KG1 (cell line): ENCODE data around the gene MARCHF10.
A peak's percentile ranks its signal among the peaks of the same experiment; 100 is the strongest.
"Not testable (repeated sequence)": the region's sequence is repeated elsewhere in the genome, so short reads cannot be mapped to it uniquely, and the experiment has no call there.

Source experiments
- DNase-seq: peaks from one replicate; lab custom pipeline; 2025; lab: John Stamatoyannopoulos, UW

MARCHF10 gene

DNA sequence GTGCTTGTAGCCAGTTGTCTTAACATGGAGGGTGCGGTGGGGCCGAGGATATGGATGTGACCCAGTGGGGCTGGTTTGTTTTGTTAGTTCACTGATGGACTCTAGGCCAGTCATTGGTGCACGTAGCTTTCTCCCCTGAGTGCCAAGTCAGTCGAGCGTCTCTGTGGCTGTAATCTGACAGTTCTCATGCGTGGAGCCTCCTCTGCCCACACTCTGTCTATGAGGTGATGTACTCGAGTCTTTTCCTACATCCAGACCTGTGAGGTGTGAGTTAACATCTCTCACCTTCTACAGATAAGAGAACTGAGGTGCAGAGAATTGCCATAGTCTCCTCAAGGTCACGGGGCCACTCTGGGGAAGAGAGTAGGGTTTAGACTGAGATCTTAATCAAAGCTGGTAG lies 90.2 kb downstream of the MARCHF10 start:
- no peak for DNase-seq

DNA sequence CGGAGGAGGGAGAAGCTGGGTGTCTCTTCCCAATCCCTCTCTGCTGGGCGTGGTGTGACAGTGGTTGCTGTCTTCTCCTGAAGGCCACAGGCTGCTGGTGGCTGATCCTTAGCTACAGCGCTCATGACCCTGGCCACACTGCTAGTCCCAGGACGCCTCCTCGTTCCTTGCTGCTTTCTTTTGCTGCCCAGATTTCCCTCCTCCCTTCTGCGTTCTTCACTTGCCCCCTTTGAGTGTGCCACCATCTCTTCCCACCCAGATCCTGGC lies 90.6 kb downstream of the MARCHF10 start:
- DNase-seq = no peak

DNA sequence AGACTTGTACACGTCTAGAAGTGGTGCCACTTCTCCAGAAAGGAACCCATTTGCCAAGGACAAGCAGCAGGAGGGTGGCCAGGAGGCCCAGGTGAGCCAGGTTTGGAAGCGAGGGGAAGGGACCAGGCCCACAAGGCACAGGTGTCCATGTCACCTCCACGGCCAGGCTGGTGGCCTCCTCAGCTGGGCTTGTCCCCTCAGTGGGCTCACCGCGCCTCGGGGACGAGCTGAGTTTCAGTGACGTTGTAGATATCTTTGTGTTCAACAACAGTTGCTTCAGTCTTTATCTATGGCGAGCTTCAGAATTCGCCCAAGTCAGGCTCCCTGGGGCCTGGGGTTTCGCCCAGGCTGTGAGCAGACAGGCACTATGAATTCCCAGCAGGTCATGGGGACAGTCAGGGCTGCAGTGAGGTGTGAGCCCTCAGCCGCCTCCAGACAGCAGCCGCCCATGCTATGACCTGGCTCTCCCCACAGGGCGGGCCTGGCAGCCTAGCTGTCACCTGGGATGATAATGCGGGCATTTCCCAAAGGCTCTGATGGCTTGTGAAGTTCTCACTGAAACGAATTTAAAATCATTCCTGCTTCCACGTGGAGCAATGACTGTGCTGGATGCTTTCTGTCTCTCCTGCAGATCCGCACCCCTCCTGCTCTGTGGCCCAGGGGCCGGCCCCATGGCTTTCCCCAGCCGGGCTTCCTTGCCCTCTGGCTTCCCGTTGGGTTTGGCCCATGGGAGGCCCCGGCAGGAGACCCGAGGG lies 91.1 kb downstream of the MARCHF10 start:
- DNase-seq = no peak

DNA sequence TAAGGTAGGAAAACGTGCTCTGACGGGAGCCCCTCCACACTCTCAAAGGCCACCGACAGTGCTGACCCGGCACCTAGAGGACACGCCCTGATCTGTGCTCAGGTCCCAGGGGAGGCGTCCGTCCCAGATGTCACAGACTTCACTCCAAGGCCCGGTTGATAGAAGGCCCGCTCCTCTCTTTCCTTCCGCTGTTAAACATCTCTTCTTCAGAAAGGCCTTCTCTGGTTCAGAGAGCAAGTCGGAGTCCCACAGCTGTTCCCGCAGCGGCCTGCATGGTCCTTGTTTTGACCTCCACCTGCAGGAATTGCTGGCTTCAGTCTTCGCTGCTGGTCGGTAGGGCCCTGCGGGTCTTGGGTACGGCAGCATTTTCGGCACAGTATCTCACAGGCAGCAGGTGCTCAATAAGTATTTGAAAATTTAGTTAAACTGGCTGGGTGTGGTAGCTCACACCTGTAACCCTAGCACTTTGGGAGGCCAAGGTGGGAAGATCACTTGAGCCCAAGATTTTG lies 92.2 kb downstream of the MARCHF10 start:
- no peak for DNase-seq

DNA sequence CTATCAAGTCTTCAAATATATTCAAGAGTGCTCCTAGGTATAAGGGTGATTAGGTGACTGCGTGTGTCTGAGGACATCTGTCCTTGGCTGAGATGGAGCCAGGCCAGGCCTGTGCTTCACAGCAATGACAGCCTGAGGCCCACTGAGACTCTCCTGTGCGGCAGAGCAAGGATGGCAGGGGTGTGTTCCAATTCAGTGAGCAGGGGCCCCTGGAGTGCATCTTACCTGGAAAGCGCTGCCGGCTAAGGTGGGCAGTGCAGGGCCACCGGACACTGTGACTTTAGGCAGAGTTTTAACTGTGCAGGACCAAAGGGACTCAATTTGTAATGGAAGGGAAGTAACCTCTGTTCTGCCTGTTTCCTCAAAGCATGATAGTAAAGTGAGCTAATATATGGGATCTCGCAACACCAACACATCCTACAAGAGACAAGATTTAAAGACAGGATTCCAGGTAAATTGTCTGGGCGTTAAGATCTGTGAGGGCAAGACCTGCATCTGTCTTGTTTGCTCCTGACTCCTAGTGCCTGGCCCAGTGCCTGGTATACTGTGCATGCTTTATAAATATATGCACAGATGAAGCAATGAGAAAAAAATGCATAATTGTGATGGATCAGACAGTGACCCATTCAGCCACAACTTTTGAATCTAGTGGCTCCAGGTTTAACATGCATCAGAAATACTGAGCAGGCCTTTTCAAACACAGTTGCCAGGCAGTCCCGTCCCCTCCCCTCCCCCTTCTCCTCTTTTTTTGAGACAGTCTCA lies 93.9 kb downstream of the MARCHF10 start:
- DNase-seq = no peak

DNA sequence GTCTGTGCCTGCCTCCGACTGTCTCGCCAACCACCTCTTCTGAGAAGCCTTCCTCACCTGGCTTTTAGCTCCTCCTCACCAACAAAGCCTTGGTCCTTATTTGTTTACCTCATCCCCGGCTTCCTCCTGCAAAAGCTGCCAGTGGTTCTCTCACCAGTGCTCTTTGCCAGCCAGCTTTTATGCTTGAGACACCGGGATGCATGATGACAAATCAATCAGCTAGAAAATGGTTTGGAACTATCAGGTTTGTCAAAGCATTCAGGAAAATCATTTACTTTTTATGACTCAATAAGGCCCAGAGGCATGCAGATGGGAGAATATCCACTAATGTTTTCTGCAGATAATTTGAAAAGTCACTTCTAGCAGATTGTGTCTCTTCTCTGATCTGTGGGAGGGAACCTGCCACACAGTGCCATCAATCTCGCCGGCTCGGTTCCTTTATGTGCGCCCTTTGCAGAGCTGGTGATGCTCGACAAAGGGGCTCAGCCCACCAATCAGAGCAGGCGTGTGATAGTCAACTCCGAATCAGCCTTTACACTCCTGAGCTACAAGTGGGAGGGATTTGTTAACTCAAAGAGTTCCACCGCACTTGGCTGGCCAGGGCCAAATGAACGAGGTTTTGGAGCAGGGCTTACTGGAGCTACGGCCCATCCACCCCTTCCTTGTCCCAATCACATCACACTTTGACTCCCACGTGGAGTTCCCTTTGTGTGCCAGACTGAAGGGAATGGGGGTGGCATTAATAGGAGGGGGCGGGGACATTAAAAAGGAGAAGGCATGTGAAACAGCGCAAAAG lies 94.8 kb downstream of the MARCHF10 start:
- DNase-seq = no peak

DNA sequence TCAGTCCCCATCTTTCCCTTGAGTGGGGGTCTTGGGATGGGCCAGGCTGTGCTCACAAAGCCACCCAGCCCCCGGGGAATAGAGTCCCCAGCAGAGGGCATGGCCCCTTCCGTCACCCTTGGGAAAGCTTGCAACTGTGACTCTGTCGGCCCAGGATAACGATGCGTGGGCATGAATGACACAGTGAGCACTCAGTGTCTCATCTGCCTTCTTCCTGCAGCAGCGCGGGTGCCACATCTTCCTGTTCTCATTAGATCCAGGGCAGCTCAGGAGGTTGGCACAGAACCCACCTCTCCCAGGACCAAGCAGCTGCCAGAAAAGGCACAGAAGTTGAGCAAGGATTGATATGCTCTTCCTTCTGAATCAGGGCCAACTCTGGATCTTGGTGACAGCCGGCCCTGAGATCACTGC lies 95.9 kb downstream of the MARCHF10 start:
- DNase-seq = no peak

DNA sequence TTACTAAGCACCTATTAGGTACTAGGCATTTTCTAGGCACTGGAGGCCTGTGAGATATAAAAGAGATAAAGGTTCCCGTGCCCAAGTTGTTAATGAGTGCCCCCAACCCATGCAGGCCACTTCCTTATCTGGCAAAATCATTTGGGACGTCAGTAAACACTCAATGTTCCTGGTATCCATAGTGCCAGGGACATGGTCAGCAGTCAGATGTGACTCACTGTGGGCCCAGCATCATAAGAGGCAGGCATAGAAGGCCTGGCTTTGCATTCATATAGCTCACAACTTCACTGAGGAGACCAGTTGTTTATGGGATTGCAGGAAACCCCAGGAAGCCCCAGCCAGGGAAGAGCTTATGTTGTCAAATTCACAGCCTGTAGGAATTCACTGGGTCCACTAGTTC lies 99.5 kb downstream of the MARCHF10 start:
- DNase-seq = no peak

DNA sequence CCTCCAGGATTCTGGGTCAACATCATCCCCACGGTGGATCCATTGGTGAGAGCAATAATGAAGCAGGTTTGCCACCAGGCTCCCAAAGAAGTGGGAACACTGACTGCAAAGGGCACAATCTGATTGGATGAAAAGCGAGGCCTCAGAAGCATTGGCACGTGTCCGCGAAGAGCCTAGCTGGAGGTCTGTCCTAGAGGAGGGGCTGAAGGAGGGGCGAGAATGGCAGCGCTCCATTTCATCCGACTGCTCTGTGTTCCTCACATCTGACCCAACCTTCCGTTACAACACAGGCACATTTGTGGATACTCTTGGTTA lies 100.7 kb downstream of the MARCHF10 start:
- DNase-seq = no peak

DNA sequence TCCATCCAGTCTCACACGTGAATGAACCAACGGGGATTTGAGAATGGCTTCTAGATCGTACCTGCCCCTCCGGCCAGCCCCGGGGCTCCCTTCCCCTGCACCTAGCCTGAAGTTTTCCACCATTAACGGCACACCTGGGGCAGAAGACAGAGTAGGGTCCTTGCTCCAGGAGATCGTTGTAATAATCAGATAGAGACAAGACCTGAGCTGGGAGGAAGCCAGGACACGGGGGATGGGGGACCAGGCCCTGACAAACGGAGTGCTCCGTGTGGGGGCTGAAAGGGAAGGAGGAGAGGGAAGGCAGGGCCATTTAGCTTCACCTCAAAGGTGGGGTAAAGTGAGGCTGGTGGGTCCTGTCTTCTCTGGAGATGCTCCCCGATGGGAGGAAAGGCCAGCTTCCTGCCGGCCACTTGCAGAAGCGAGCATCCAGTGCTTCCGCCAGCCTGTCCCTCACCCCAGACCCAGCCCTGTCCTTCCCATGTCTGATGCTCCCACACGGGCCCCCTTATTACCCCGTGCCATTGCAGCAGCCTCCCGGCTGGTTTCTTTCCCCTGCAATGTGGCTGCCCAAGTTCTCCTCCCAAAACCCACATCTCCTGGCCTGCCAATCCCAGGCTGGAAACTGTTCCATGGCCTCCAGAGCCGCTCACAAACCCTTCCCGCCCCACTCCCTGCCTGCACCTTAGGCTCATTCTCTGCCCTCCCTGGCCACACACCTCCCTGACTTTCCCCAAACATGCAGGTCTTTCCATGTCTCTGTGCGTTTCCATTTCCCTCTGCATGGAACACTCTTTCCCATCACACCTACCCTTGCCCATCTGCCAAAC lies 101.3 kb downstream of the MARCHF10 start:
- DNase-seq = no peak

DNA sequence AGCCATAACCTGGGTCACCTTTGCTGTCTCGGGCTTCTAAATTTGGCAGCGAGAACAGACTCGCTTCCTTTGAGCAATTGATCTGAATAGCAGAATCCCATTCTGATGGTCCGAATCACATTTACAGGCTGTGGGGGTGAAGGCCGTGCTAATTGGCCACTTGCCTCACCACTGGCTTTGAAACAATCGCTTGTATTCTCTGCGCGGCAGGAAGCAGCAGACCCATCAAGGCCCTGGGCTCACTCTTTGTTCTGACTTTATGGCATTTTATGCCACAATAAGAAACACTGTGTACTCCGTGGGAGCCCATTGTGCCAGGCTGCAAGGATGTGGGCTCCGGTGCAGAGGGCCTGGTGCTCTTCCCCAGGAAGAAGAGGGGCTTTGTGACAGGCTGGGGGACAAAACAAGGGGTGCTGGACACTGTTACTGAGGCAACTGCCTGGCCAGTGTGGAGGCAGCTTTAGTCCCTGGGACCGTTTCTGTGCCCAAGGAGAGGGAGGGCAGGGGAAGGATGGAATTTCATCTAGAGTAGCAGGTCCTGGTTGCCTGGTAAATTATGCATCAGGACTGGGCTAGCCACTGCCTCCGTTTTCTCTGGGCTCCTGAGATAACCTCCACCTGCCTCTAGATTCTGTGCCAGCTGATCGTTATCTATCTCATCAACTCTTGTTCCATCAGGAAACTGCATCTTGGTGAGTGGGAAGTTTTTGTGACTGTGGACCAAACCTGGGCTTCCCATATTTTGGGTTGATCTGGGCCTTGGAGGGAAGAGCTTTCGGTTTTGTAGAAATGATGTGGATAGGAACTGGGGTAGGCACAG lies 102.1 kb downstream of the MARCHF10 start:
- no peak for DNase-seq

DNA sequence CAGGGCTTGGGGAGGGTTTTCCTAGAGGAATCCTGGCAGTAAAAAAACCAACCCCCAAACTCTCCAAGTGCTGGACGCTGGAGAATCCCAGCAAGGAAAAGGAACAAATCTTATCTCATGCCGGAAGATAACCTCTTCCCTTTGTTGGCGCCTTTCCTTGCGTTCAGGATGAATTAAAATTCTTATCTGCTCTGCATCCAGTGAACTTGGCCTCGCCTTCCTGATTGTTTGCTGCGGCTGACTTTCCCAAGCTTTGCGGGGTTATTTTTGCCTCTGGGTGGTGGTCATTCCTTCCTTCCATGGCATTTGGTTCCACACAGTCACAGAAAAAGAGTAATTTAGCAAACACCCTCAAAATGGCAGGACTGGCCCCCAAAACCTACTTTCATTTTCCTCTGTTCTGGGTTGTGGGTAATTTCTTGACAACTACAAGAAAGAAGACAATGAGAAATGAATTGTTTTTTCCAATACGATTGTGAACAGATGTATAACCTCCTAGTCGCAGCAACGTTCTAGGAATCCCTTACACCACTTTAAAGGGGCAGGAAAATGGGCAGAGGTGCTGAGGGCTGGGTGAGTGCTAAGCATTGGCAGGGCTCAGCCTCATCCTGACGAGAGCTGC lies 102.8 kb downstream of the MARCHF10 start:
- no peak for DNase-seq

DNA sequence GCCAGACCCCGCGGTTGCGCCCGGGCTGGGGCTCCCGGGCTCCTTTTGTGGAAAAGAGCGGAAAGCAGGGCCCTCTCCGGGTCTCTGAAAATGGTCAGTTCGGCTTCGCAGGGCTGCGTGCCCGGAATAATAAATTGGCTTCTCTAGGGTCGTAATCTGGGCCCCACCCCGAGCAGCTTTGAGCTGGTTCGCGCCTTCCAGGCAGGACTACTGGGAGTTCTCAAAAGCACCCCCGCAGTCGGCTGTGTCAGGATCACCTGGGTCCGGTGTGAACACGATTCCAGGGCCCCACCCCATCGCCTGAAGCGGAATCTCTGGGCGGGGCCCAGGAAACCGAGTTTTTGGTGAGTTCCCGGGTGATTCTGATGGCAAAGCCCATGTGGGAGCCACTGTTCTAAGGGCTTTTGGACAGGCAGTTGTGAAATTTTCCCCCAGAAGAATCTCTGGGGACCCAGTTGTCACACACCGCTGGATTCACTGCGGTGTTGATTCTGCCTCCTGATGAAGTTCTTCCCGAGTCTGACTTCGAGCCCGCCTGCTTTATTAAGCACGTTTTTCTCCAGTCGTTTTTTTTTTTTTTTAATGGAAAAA lies 103.6 kb downstream of the MARCHF10 start:
- DNase-seq = no peak

DNA sequence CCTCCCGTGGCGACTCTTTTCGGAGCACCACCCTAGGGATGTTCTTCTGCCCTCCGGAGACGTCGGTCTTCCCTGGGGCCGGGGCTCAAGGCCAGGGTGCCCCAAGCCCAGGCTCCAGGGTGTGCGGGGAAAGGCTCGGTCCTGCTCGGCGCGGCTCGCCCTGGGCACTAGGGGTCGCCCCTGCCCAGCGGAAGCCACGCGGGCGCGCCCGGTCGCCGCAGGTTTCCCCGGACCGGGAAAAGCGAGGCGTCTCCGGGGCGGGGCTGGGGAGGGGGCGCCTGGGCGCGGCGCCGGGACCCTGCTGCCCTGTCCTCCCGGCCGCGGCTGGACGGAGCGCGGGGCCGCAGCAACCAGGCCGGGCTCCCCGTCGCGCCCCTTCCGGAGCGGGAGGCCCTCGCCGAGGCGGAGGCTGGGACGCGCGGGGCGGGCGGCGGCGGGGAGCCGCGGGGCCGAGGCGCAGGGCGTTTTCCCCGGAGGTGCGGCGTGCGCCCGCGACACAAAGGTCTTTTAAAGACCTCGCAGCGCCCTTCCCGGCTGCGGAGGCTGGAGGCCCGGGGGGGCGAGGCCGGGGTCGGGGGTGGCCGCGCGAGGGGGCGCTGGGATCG lies 104.2 kb downstream of the MARCHF10 start:
- DNase-seq = peak; percentile 33

DNA sequence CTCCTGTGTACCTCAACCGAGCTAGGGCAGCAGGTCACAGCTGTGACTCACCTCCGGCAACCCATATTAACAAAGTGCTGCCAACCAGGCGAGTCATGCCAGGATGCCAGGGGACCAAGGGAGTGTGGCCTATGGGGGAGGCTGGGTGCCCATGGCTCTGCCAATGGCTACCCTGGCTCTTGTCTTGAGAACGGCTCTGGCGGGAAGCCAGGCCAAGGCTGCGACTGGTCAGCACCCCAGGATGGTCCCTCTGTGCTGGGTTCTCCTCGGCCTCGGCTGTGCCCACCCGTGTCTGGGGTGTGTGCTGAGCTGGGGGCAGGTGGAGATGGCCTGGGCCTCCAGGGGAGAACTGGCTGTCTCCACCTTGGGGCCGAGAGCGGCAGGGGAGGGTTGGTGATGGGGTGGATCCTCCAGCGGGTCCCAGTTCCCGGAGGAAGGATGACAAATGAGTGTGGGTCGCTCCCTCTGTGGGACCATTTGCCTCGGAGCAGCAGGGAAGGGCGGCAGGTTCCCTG lies 104.8 kb downstream of the MARCHF10 start:
- no peak for DNase-seq

DNA sequence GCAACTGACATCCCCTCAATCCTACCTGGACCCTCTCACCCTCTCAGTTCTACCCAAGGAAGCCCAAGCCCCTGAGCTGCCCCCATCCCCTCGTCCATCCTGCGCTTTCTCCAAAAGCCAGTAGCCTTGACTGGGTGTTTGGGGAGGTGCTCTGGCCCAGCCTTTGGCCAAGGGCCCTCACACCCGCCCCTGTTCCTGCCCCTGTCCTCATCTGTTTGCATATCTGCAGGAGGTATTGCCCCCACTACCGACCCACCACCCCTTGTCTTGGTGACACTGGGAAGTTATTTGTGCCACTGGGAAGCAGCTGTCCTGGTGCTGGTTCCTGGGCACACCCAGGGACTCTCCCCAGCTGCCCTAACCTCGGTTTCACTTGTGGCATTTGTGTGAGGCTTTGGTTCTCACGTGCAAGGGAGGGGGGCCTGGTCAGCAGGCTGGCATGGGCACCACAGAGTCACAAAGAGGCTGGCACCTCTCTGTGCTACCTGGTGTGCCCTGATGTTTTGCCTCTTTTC lies 105.3 kb downstream of the MARCHF10 start:
- DNase-seq = no peak

DNA sequence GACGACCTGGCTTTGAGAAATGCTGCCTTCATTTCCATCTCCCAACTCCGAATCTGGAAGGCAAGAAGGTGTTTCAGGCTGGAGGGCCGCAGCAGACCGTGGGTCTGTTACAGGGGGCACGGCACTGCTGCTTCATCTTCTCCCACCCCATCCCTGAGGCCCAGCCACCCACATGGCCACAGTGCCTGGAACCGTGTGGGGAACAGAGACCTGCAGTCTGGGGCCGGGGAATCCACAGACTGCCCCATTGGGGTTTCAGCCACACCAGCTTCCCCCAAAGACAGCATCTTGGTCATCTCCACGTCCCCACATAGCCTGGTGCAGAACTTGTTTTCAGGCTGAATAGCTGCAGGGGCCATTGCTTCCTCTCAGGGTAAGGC lies 106.4 kb downstream of the MARCHF10 start:
- no peak for DNase-seq

DNA sequence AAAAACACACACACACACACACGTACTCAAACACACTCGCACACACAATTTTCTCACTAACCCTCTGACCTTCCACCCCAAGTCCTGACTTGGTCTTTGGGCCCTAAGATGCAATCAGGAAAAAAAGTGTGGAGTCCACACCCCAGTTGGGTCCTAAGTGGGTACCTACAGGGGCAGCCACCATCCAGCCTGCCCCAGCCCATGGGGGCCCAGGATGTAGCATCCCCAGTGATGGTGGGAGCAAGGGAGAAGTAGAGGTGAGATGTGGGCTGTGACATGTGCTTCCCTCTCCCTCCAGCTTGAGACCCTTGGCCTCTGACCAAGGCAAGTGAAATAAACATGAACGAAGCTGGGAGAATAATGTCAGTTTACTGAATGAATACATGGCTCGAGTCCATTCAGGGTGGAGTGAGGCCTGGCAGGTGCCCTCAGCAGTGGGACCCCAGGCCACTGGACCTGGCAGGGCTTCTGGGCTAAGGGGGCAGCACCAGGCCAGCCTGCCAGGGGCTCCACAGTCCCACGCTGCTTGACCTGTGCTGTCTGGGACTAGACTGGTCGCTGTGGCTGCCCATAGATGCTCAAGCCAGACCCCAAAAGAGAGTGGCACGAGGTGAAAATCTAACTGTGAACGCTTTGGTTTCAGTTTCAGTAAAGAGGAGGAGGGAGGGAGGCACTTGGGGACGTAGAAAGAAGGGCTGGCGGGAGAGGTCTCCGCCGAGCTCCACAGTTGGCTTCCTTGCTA lies 107.0 kb downstream of the MARCHF10 start:
- no peak for DNase-seq

DNA sequence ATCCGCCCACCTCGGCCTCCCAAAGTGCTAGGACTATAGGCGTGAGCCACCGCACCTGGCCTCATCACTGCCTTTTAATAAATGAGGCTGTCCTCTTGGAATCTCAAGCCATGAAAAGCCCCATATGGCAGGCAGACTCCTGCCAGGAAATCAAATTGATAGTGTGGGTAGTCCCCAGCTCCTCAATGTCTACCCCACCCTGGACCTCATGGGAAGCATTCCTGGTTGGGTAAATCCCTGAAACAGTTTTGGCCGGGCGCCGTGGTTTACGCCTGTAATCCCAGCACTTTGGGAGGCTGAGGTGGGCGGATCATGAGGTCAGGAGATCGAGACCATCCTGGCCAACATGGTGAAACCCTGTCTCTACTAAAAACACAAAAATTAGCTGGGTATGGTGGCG lies 109.7 kb downstream of the MARCHF10 start:
- DNase-seq = not testable (repeated sequence)
